Smooth muscle cell (in vitro differentiated cells): ENCODE measurements around the gene APP. TPM values are rescaled to one million over a fixed set of nuclear protein-coding genes. Genes with fewer than 3 reads are reported as not detected.

ENCODE experiments used
- DNase-seq: peaks from one replicate; lab custom pipeline; 2025; ENCODE audit not compliant: unreplicated experiment; lab: John Stamatoyannopoulos, UW
- H2AFZ ChIP-seq: fragments of 200-600 bp; sonication (generic); 2 replicates; pipeline ENCODE4 v1.6.0; 2016; ENCODE audit warnings: antibody characterized with exemption, low read depth, mild to moderate bottlenecking
- H3F3A ChIP-seq: fragments of 200-600 bp; sonication (generic); 2 replicates; pipeline ENCODE4 v1.6.0; 2017; ENCODE audit warnings: antibody characterized with exemption, low read depth
- H3K27ac ChIP-seq: fragments of 200-600 bp; sonication (generic); 2 replicates; pipeline ENCODE4 v1.5.1; 2016; ENCODE audit warnings: low read depth, mild to moderate bottlenecking
- H3K27me3 ChIP-seq: fragments of 200-600 bp; sonication (generic); 2 replicates; pipeline ENCODE4 v1.6.1; 2016; ENCODE audit warnings: low read depth, mild to moderate bottlenecking
- H3K36me3 ChIP-seq: fragments of 200-600 bp; sonication (generic); 2 replicates; pipeline ENCODE4 v1.5.1; 2016; ENCODE audit warnings: low read depth
- H3K4me1 ChIP-seq: fragments of 200-600 bp; sonication (generic); 2 replicates; pipeline ENCODE4 v1.5.1; 2016; ENCODE audit warnings: low read depth
- H3K4me2 ChIP-seq: fragments of 200-600 bp; sonication (generic); 2 replicates; pipeline ENCODE4 v1.6.0; 2016; ENCODE audit warnings: mild to moderate bottlenecking
- H3K4me3 ChIP-seq: fragments of 200-600 bp; sonication (generic); 2 replicates; pipeline ENCODE4 v1.5.1; 2016; ENCODE audit warnings: mild to moderate bottlenecking
- H3K79me2 ChIP-seq: fragments of 200-600 bp; sonication (generic); 2 replicates; pipeline ENCODE4 v1.6.0; 2016; ENCODE audit warnings: low read depth, mild to moderate bottlenecking
- H3K9ac ChIP-seq: fragments of 200-600 bp; sonication (generic); 2 replicates; pipeline ENCODE4 v1.6.0; 2016; ENCODE audit warnings: low read depth
- H3K9me3 ChIP-seq: fragments of 200-600 bp; sonication (generic); replicated peaks from 2 replicates; pipeline ENCODE4 v1.5.1; 2016; ENCODE audit warnings: low read depth
- H4K20me1 ChIP-seq: fragments of 200-600 bp; sonication (generic); 2 replicates; pipeline ENCODE4 v1.6.0; 2016; ENCODE audit warnings: low read depth
- CTCF ChIP-seq: fragments of 200-600 bp; sonication (generic); IDR thresholded peaks from 2 replicates; pipeline ENCODE4 v1.5.1; 2017; ENCODE audit warnings: borderline replicate concordance, mild to moderate bottlenecking, antibody characterized with exemption; ENCODE audit not compliant: insufficient read depth, poor library complexity, severe bottlenecking
- WGBS: methylation state at CpG from one replicate; pipeline ENCODE4 v1.1.7; 2016; ENCODE audit warnings: low lambda C conversion rate; 5-methylcytosine and 5-hydroxymethylcytosine counted together
- polyA plus RNA-seq: library from polyadenylated mRNA; unstranded; fragments of >200 nt; fragmentation: Nextera tagmentation; extraction: Ambion mirVana; gene quantifications from 2 replicates; pipeline ENCODE4 v1.2.1, GENCODE V29; 2016
- total RNA-seq: library from RNA; depleted of rRNA; stranded (reverse); fragments of >200 nt; gene quantifications from 2 replicates; pipeline ENCODE4 v1.2.3, GENCODE V29; 2014

APP gene
- total and polyA plus RNA-seq, 2 experiments from 2014 or later, result 65.3 to 459 TPM

- Histone ChIP-seq H3K79me2 (no peaks in the 10 kb centered on the region), H4K20me1 (no peaks in the 10 kb centered on the region), H3K9me3 (no peaks in the 10 kb centered on the region), H3K4me3 (no peak overlapping the region), H3K4me1 (peaks cover 4% of the 10 kb centered on the region), H3K4me2 (no peak overlapping the region), H3F3A (no peaks in the 10 kb centered on the region), H3K27me3 (no peaks in the 10 kb centered on the region), H3K36me3 (no peaks in the 10 kb centered on the region), H3K9ac (no peak overlapping the region), H2AFZ (no peak overlapping the region), H3K27ac (no peak overlapping the region)
- DNase-seq, result no peak
- no peak for TF ChIP-seq CTCF
- WGBS, result 95% methylated on average over 3 of the region's 3 CpGs
Observed at GRCh38 chr21:25862112-25862511, 308.5 kb downstream of the APP start.

- Histone ChIP-seq H3K9ac (no peak overlapping the region), H3K27me3 (no peaks in the 10 kb centered on the region), H3K36me3 (no peaks in the 10 kb centered on the region), H3K4me2 (no peak overlapping the region), H4K20me1 (no peaks in the 10 kb centered on the region), H3K4me1 (peaks cover 4% of the 10 kb centered on the region), H3K27ac (no peak overlapping the region), H2AFZ (no peak overlapping the region), H3K4me3 (no peak overlapping the region), H3K9me3 (no peaks in the 10 kb centered on the region), H3K79me2 (no peaks in the 10 kb centered on the region), H3F3A (no peaks in the 10 kb centered on the region)
- TF ChIP-seq CTCF, result no peak
- 89% methylated on average over 5 of the region's 5 CpGs for WGBS
- DNase-seq, result no peak
Observed at GRCh38 chr21:25859235-25859929, 311.2 kb downstream of the APP start.

GRCh38 chr21:25858325-25858724 lies 312.2 kb downstream of the APP start:
- no peaks in the 10 kb centered on the region for H3F3A ChIP-seq
- no peak for TF ChIP-seq CTCF
- no peak for DNase-seq
- no peak overlapping the region for H2AFZ ChIP-seq
- H3K4me3 ChIP-seq, result no peak overlapping the region
- peaks cover 4% of the 10 kb centered on the region for H3K4me1 ChIP-seq
- no peaks in the 10 kb centered on the region for H3K9me3 ChIP-seq
- H4K20me1 ChIP-seq, result no peaks in the 10 kb centered on the region
- WGBS, result 84% methylated on average over 3 of the region's 3 CpGs
- H3K79me2 ChIP-seq, result no peaks in the 10 kb centered on the region
- H3K36me3 ChIP-seq, result no peaks in the 10 kb centered on the region
- H3K27ac ChIP-seq, result no peak overlapping the region
- no peaks in the 10 kb centered on the region for H3K27me3 ChIP-seq
- no peak overlapping the region for H3K9ac ChIP-seq
- H3K4me2 ChIP-seq, result no peak overlapping the region
